HepG2 (cell line): ENCODE results near the gene PHACTR1. TPM values are rescaled to one million over a fixed set of nuclear protein-coding genes. Genes with fewer than 3 reads are reported as not detected.

Source experiments
- AGO2 ChIP-seq: fragments of 200-400 bp; formaldehyde crosslinking; optimal IDR thresholded peaks from 2 replicates; pipeline ENCODE3; 2017; ENCODE audit warnings: mild to moderate bottlenecking, low read depth, low read length, moderate library complexity
- AKNA ChIP-seq: sonication (generic); formaldehyde crosslinking; IDR thresholded peaks from 2 replicates; pipeline ENCODE4 v1.4.0; 2020; ENCODE audit warnings: missing genetic modification reagents, borderline replicate concordance
- BORCS8-MEF2B ChIP-seq: sonication (generic); formaldehyde crosslinking; IDR thresholded peaks from 2 replicates; pipeline ENCODE4 v1.8.0; 2022; ENCODE audit warnings: mild to moderate bottlenecking, missing genetic modification reagents
- FOXM1 ChIP-seq: sonication (generic); formaldehyde crosslinking; IDR thresholded peaks from 2 replicates; pipeline ENCODE4 v1.5.0; 2020; ENCODE audit warnings: missing genetic modification reagents
- HNRNPH1 ChIP-seq: fragments of 200-400 bp; formaldehyde crosslinking; optimal IDR thresholded peaks from 2 replicates; pipeline ENCODE3; 2017; ENCODE audit warnings: mild to moderate bottlenecking, low read depth, low read length
- HOXA9 ChIP-seq: sonication (generic); formaldehyde crosslinking; IDR thresholded peaks from 2 replicates; pipeline ENCODE4 v1.8.1; 2022; ENCODE audit warnings: missing genetic modification reagents, mild to moderate bottlenecking, moderate library complexity, borderline replicate concordance
- IKZF5 ChIP-seq: IDR thresholded peaks from 2 replicates; pipeline ENCODE4 v1.6.1; 2018; ENCODE audit warnings: missing genetic modification reagents, mild to moderate bottlenecking, missing compliant biosample characterization
- KAT8 ChIP-seq: IDR thresholded peaks from 2 replicates; pipeline ENCODE4 v1.6.1; 2016; ENCODE audit warnings: missing genetic modification reagents, missing compliant biosample characterization
- KDM1A ChIP-seq: IDR thresholded peaks from 2 replicates; pipeline ENCODE4 v1.6.1; 2016; ENCODE audit warnings: missing compliant biosample characterization
- MTERF4 ChIP-seq: sonication (generic); formaldehyde crosslinking; IDR thresholded peaks from 2 replicates; pipeline ENCODE4 v1.8.0; 2023; ENCODE audit warnings: mild to moderate bottlenecking, missing genetic modification reagents
- MYC ChIP-seq: sonication (generic); formaldehyde crosslinking; IDR thresholded peaks from 2 replicates; pipeline ENCODE4 v1.9.0; 2021; ENCODE audit warnings: missing genetic modification reagents, borderline replicate concordance
- RFX3 ChIP-seq: IDR thresholded peaks from 2 replicates; pipeline ENCODE4 v1.6.1; 2016; ENCODE audit warnings: missing biosample characterization, missing genetic modification reagents
- TFAP4 ChIP-seq: sonication (generic); IDR thresholded peaks from 2 replicates; pipeline ENCODE4 v1.6.1; 2016; ENCODE audit warnings: low read depth, borderline replicate concordance
- ZEB1 ChIP-seq: IDR thresholded peaks from 2 replicates; pipeline ENCODE4 v1.6.1; 2012; ENCODE audit warnings: mild to moderate bottlenecking, low read depth, inconsistent platforms; ENCODE audit not compliant: insufficient replicate concordance
- ZNF503 ChIP-seq: sonication (generic); formaldehyde crosslinking; IDR thresholded peaks from 2 replicates; pipeline ENCODE4 v1.4.0; 2020; ENCODE audit warnings: missing genetic modification reagents
- ZNF549 ChIP-seq: sonication (generic); formaldehyde crosslinking; IDR thresholded peaks from 2 replicates; pipeline ENCODE4 v1.5.0; 2020; ENCODE audit warnings: missing genetic modification reagents
- ZNF567 ChIP-seq: sonication (generic); formaldehyde crosslinking; IDR thresholded peaks from 2 replicates; pipeline ENCODE4 v1.8.1; 2023; ENCODE audit warnings: mild to moderate bottlenecking, missing genetic modification reagents, borderline replicate concordance
- ZNF850 ChIP-seq: sonication (generic); formaldehyde crosslinking; conservative IDR thresholded peaks from 2 replicates; pipeline ENCODE4 v1.9.0; 2021; ENCODE audit warnings: mild to moderate bottlenecking, missing genetic modification reagents
- ZSCAN20 ChIP-seq: sonication (generic); formaldehyde crosslinking; IDR thresholded peaks from 2 replicates; pipeline ENCODE4 v1.4.0; 2020; ENCODE audit warnings: missing genetic modification reagents, mild to moderate bottlenecking, borderline replicate concordance
- polyA plus RNA-seq, 8 experiments: library from polyadenylated mRNA; depleted of rRNA in 3 of 8; stranded (reverse) in 7 of 8; unstranded in 1 of 8; fragments of >200 nt; fragmentation: Illumina TruSeq in 4 of 8; extraction: Trizol in 4 of 8; gene quantifications; 2 replicates each; pipeline versions ENCODE4 v1.2.1 to v1.2.3, GENCODE V29; 2011 to 2016; ENCODE audit warnings: low read depth in 4 of 8, missing spikeins in 1 of 8, mixed read lengths in 1 of 8; ENCODE audit not compliant: insufficient read depth in 1 of 8
- total RNA-seq, 5 experiments: library from RNA; depleted of rRNA; stranded (reverse); fragments of >200 nt; fragmentation: Illumina TruSeq; extraction: Trizol; gene quantifications; 2 replicates each; pipeline ENCODE4 v1.2.3, GENCODE V29; 2016; ENCODE audit warnings: low read depth in 1 of 5

PHACTR1 gene
- total and polyA plus RNA-seq, 2 of the 13 experiments (the other 11 are each of a cell fraction or from before 2014, with no cell fraction given), result 0.09 TPM; not detected in 1

- TF ChIP-seq ZNF850 (peak; percentile 65; the same call in 1 of the 2 replicates), AGO2 (peak; percentile 55), BORCS8-MEF2B (CRISPR knock-in tag) (peak; percentile 87), ZEB1 (no peak), ZNF503 (CRISPR knock-in tag) (no peak; the same call in 1 of the 2 replicates), ZNF549 (CRISPR knock-in tag) (no peak), TFAP4 (no peak; the same call in 1 of the 2 replicates), MTERF4 (no peak; the same call in 1 of the 2 replicates), ZNF567 (CRISPR knock-in tag) (no peak), ZSCAN20 (no peak), RFX3 (CRISPR knock-in tag) (no peak), KDM1A (CRISPR knock-in tag) (0 out of 2 replicates have a peak, but pooled peaks have one; percentile 31), HNRNPH1 (no peak), IKZF5 (CRISPR knock-in tag) (peak; percentile 64), AKNA (no peak), KAT8 (CRISPR knock-in tag) (peak; percentile 93), FOXM1 (CRISPR knock-in tag) (no peak), HOXA9 (CRISPR knock-in tag) (no peak; the same call in 1 of the 2 replicates), MYC (CRISPR knock-in tag) (no peak; the same call in 1 of the 2 replicates)
Observed at GRCh38 chr6:13328076-13328874, 611.7 kb downstream of the PHACTR1 start, which contains the start of gene TBC1D7 (continued).
